ENCODE results near the gene TNK1.
"Not testable (repeated sequence)": the region's sequence is repeated elsewhere in the genome, so short reads cannot be mapped to it uniquely, and the experiment has no call there.

The TNK1 gene

DNA sequence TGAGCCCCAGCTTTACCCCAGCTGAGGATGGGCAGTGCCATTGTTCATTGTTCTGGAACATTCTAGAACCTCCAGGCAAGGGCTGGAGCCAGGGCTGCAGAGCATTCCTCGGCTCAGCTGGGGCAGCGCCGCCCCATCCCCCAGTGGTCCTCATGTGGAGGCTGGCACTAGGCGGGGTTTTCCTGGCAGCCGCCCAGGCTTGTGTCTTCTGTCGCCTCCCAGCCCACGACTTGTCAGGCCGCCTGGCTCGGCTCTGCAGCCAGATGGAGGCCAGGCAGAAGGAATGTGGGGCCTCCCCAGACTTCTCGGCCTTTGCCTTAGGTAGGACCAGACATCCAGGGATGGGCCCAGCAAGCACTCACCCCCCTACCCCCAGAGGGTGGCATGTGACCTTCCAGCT is 25.8 kb upstream of the TNK1 start, which contains the start of gene TMEM95:
TMEM95 (plus strand) TSS at position 104 of the 400 bp plus-strand sequence; CDS start at position 153, 49 bp downstream.
- DNase-seq (ENCODE audit: low read depth, low spot score): no peak

DNA sequence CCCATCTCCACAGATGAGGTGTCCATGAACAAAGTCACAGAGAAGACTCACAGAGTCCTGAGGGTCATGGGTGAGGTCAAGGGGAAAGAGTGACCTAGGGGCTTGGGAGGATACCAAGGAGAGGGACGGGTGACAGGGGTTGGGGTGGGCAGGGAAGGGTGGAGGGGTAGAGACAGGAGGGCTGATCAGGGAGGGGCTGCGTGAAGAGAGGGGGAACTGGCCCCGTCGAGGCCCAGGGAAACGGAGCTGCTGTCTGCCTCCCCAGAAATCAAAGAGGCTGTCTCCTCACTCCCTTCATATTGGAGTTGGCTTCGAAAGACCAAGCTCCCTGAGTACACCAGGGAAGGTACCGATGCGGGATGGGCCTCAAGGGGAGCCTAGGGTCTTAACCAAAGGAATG is 25.3 kb upstream of the TNK1 start:
- no peak for DNase-seq (ENCODE audit: low read depth, low spot score)

DNA sequence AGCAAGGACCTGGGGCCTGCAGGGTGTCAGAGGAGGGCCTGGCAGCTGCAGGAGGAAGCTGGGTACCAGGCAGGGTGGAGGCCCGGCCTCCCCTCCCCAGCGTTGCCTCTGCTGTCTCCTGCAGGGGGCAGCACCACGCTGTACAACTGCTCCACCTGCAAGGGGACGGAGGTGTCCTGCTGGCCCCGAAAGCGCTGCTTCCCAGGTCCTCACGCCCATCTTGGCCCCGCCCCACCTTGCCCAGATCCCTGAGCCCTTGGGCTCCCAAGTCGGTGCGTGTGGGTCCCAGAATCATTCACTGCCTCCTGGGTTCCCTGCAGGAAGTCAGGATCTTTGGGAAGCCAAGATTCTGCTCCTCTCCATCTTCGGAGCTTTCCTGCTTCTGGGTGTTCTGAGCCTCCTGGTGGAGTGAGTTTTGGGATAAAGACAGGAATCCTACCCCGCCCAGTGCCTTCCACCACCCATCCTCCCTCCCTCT is 24.8 kb upstream of the TNK1 start:
- peak; percentile 72 for DNase-seq (ENCODE audit: low read depth, low spot score)

DNA sequence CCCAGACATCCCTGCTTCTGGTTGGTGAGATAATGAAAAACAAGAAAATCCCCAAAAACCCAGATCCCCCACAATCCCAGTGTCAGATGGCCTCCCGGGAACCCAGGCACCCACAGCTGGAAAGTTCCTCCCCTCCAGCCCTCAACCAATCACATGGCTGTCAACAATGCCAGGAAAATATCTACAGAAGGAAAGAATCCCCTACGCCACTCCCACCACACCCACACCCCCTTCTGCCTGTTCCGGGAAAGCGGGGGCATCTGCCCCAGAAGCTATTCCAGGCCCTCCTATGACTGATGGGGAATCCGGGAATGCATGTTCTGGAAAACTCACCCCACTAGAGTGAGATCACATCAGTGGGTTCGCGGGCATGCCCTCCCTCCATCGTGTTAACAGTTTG is 24.1 kb upstream of the TNK1 start:
- DNase-seq (ENCODE audit: low read depth, low spot score): no peak

- no peak for DNase-seq (ENCODE audit: low read depth, low spot score)
These were observed 23.5 kb upstream of the TNK1 start for GRCh38 chr17:7357381-7357780.

DNA sequence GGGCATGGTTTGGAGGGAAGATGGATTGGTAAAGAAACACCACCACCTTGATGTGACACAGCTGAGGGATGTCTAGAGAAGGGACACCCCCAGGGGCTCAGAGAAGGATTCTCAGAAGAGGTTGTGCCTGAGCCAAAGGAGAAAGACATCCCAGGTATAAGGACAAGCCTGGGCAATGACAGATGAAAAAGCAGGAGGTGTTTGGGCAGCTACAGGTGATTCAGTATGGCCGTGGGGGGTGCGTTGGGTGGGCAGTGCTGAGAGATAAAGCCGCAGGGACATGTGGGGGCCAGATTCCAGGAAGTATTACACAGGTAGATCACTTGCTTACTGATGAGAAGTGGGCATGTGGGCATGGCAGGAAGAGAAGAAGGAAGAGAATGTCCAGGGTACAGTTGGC is 19.0 kb upstream of the TNK1 start:
- DNase-seq (ENCODE audit: low read depth, low spot score): no peak

GRCh38 chr17:7363311-7363710 is 17.6 kb upstream of the TNK1 start:
- no peak for DNase-seq (ENCODE audit: low read depth, low spot score)

DNA sequence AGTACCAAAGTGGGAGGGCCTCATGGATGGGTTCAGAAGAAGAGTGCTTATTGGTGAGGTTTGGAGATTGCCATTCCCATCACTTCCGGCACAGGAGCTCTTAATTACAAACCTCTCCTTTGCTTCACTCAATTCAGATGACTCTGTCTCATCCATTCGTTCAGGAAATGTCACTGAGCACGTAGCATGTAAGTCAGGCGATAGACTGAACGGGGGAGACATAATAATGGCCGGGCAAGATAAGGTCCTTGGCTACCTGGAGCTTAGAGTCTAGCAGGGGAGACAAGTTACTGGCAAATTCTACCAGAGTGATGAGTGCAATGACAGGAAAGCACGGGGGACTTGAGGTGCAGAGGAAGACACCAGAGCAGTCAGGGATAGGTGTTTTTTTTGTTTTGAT is 14.9 kb upstream of the TNK1 start:
- DNase-seq (ENCODE audit: low read depth, low spot score): not testable (repeated sequence)

- DNase-seq (ENCODE audit: low read depth, low spot score): no peak
These were observed 13.8 kb upstream of the TNK1 start for GRCh38 chr17:7367083-7367482.

GRCh38 chr17:7367918-7368598 is 12.8 kb upstream of the TNK1 start:
- DNase-seq (ENCODE audit: low read depth, low spot score): no peak

- DNase-seq (ENCODE audit: low read depth, low spot score): not testable (repeated sequence)
These were observed 12.3 kb upstream of the TNK1 start for GRCh38 chr17:7368599-7368994.

GRCh38 chr17:7369825-7370224 is 11.1 kb upstream of the TNK1 start:
- no peak for DNase-seq (ENCODE audit: low read depth, low spot score)

GRCh38 chr17:7370853-7371252 is 10.0 kb upstream of the TNK1 start:
- DNase-seq (ENCODE audit: low read depth, low spot score): no peak

DNA sequence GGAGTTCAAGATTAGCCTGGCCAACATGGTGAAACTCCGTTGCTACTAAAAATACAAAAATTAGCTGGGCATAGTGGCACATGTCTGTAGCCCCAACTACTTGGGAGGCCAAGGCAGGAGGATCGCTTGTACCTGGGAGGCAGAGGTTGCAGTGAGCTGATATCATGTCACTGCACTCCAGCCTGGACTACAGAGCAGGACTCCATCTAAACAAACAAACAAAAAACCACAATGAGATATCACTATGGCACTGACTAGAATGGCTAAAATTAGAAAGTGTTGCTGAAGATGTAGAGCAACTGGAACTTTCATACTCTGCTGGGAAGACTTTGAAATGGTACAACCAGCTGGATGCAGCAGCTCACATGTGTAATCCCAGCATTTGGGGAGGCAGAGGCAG is 6.5 kb upstream of the TNK1 start:
- no peak for DNase-seq (ENCODE audit: low read depth, low spot score)

- no peak for DNase-seq (ENCODE audit: low read depth, low spot score)
These were observed 1.8 kb upstream of the TNK1 start for GRCh38 chr17:7379134-7379533.

- DNase-seq (ENCODE audit: low read depth, low spot score): no peak
These were observed 568 bp upstream of the TNK1 start for GRCh38 chr17:7380321-7380720.

GRCh38 chr17:7382901-7383300 is 2.0 kb downstream of the TNK1 start:
- DNase-seq (ENCODE audit: low read depth, low spot score): no peak

DNA sequence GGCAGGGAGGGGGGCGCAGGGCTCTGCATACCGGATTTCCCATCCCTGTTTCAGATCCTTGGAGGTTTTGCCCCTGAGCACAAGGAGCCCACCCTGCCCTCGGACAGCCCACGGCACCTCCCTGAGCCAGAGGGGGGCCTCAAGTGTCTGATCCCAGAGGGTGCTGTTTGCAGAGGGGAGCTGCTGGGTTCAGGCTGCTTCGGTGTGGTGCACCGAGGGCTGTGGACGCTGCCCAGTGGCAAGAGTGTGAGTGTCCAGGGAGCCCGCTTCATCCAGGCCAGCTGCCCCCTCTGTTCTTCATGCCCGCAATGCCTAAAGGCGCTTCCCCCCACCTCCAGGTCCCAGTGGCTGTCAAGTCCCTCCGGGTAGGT is 2.5 kb downstream of the TNK1 start:
- DNase-seq (ENCODE audit: low read depth, low spot score): no peak

DNA sequence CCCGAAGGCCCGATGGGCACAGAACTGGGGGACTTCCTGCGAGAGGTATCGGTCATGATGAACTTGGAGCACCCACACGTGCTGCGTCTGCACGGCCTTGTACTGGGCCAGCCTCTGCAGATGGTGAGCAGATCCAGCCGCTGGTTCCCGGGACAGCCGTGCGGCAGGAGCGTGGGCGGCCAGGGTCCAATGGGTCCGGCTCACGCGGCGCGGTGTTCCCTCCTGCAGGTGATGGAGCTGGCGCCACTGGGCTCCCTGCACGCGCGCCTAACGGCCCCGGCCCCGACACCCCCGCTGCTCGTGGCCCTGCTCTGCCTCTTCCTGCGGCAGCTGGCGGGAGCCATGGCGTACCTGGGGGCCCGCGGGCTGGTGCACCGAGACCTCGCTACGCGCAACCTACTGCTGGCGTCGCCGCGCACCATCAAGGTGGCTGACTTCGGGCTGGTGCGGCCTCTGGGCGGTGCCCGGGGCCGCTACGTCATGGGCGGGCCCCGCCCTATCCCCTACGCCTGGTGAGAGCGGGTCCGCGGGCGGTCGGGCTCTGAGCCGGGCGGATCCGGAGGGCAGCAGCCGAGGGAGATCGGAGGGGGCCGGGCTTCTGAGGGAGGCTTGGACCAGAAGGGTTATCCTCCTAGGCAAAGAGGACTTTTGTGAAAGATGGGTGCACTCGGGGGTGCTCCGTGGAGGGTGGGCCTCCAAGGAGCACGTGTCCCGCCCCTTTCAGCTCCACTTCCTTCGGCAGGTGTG is 3.0 kb downstream of the TNK1 start:
- DNase-seq (ENCODE audit: low read depth, low spot score): no peak

DNA sequence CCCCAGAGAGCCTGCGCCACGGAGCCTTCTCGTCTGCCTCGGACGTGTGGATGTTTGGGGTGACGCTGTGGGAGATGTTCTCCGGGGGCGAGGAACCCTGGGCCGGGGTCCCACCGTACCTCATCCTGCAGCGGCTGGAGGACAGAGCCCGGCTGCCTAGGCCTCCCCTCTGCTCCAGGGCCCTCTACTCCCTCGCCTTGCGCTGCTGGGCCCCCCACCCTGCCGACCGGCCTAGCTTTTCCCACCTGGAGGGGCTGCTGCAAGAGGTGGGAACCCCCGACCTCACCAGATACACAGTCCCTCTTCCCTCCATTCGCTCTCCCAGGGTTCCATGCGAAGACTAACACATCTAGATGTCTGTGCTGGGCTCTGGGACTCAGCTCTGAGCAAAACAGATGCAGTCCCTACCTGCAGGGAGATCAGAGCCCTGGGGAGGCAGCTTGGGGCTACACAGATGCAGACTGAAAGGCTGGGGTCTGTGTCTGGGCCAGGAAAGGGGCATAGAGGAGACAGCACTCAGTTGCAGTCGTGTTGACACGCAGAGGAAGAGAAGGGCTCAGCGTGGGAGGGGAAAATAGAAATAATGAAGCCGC is 3.7 kb downstream of the TNK1 start:
- no peak for DNase-seq (ENCODE audit: low read depth, low spot score)

GRCh38 chr17:7388856-7389255 is 8.0 kb downstream of the TNK1 start:
- DNase-seq (ENCODE audit: low read depth, low spot score): no peak

GRCh38 chr17:7389924-7390910 is 9.3 kb downstream of the TNK1 start:
- no peak for DNase-seq (ENCODE audit: low read depth, low spot score)

All from iPS DF 19.7 (cell line).